H1 (cell line): ENCODE results near the gene HAO2. TPM values are rescaled to one million over a fixed set of nuclear protein-coding genes. Genes with fewer than 3 reads are reported as not detected.

ENCODE experiments used
- CTCF ChIA-PET: fragments of 300-600 bp; sonication (Branson Sonifier 250); formaldehyde crosslinking; loops from one replicate; lab custom pipeline; 2021; ENCODE audit not compliant: partially characterized antibody; lab: Charles Lee
- POLR2A ChIA-PET: fragments of 300-600 bp; sonication (Branson Sonifier 250); formaldehyde crosslinking; loops from one replicate; lab custom pipeline; 2021; ENCODE audit warnings: inconsistent platforms; ENCODE audit not compliant: partially characterized antibody; lab: Charles Lee
- DNase-seq, 2 experiments: peaks; one replicate each; pipeline versions ENCODE4 v3.0.0 to v3.0.0-alpha.2; 2010 to 2022; ENCODE audit warnings: low spot score in 2 of 2, low read depth in 1 of 2, mixed read lengths in 1 of 2
- FAIRE-seq: peaks from 2 replicates; lab custom pipeline; 2011; peaks lifted over from hg19 to GRCh38; lab: Jason Lieb, UNC
- H2AFZ ChIP-seq: 2 replicates; pipeline ENCODE4 v1.8.1; 2012; ENCODE audit warnings: low read length, inconsistent platforms
- H2AK5ac ChIP-seq: 2 replicates; pipeline ENCODE4 v1.6.1; 2013; ENCODE audit warnings: low read depth, low read length
- H2BK120ac ChIP-seq: replicated peaks from 2 replicates; pipeline ENCODE3; 2013; ENCODE audit warnings: low read depth, low read length, inconsistent platforms
- H2BK12ac ChIP-seq: 2 replicates; pipeline ENCODE4 v1.6.1; 2013; ENCODE audit warnings: low read depth, low read length
- H2BK15ac ChIP-seq: 2 replicates; pipeline ENCODE4 v1.6.1; 2013; ENCODE audit warnings: low read length
- H2BK20ac ChIP-seq: 2 replicates; pipeline ENCODE4 v1.6.1; 2013; ENCODE audit warnings: low read length
- H2BK5ac ChIP-seq: 2 replicates; pipeline ENCODE4 v1.6.1; 2013; ENCODE audit warnings: low read depth, low read length
- H3K14ac ChIP-seq: 2 replicates; pipeline ENCODE4 v1.6.1; 2013; ENCODE audit warnings: inconsistent platforms; ENCODE audit not compliant: insufficient read length
- H3K18ac ChIP-seq: 2 replicates; pipeline ENCODE4 v1.6.1; 2013; ENCODE audit warnings: low read length; ENCODE audit errors: extremely low read depth
- H3K23ac ChIP-seq: 2 replicates; pipeline ENCODE4 v1.6.1; 2013; ENCODE audit warnings: inconsistent platforms; ENCODE audit not compliant: insufficient read length
- H3K23me2 ChIP-seq: 2 replicates; pipeline ENCODE4 v1.6.1; 2013; ENCODE audit warnings: low read depth, low read length
- H3K27ac ChIP-seq: 2 replicates; pipeline ENCODE4 v1.6.1; 2011; ENCODE audit warnings: low read depth, low read length, inconsistent platforms
- H3K27me3 ChIP-seq, 4 experiments: replicated peaks in 1 of 4; 1 replicate in 1 of 4; 2 replicates in 3 of 4; pipeline versions ENCODE4 v1.6.1 to v1.8.1; 2011 to 2013; ENCODE audit warnings: low read length in 3 of 4, mild to moderate bottlenecking in 3 of 4, inconsistent platforms in 2 of 4, mixed read lengths in 2 of 4, moderate library complexity in 1 of 4; ENCODE audit not compliant: control insufficient read depth in 3 of 4, insufficient read depth in 3 of 4; ENCODE audit errors: extremely low read depth in 1 of 4
- H3K36me3 ChIP-seq, 4 experiments: 2 replicates each; pipeline versions ENCODE4 v1.6.1 to v1.8.1; 2011 to 2013; ENCODE audit warnings: mild to moderate bottlenecking in 4 of 4, low read length in 3 of 4, moderate library complexity in 2 of 4, control low read depth in 1 of 4, inconsistent platforms in 1 of 4; ENCODE audit not compliant: insufficient read depth in 4 of 4, control insufficient read depth in 2 of 4
- H3K4ac ChIP-seq: replicated peaks from 2 replicates; pipeline ENCODE3; 2013; ENCODE audit warnings: low read length, low read depth, mixed read lengths, inconsistent platforms; ENCODE audit not compliant: insufficient read length
- H3K4me1 ChIP-seq, 4 experiments: replicated peaks in 1 of 4; 1 replicate in 1 of 4; 2 replicates in 3 of 4; pipeline versions ENCODE4 v1.6.1 to v1.8.1; 2011 to 2013; ENCODE audit warnings: low read length in 3 of 4, inconsistent platforms in 2 of 4, mixed read lengths in 1 of 4; ENCODE audit not compliant: insufficient read depth in 4 of 4, control insufficient read depth in 3 of 4
- H3K4me2 ChIP-seq, 2 experiments: 2 replicates each; pipeline versions ENCODE4 v1.6.1 to v1.8.1; 2011 to 2013; ENCODE audit warnings: low read depth in 2 of 2, low read length in 2 of 2, control low read depth in 1 of 2, inconsistent platforms in 1 of 2, mild to moderate bottlenecking in 1 of 2; ENCODE audit not compliant: insufficient read depth in 1 of 2
- H3K4me3 ChIP-seq, 4 experiments: fragments of 200-600, 300-600 bp in 1 of 4; sonication (generic), shearing (Covaris generic), sonication (Bioruptor Twin) in 1 of 4; 2 replicates each; pipeline versions ENCODE4 v1.5.1 to v1.8.1; 2011 to 2016; ENCODE audit warnings: low read length in 4 of 4, low read depth in 3 of 4, control low read depth in 2 of 4, inconsistent platforms in 2 of 4, mild to moderate bottlenecking in 2 of 4, mixed read lengths in 1 of 4, moderate library complexity in 1 of 4; ENCODE audit not compliant: insufficient read depth in 2 of 4; ENCODE audit errors: extremely low read depth in 1 of 4
- H3K56ac ChIP-seq: replicated peaks from 2 replicates; pipeline ENCODE3; 2013; ENCODE audit warnings: low read depth, mild to moderate bottlenecking, mixed read lengths, low read length, inconsistent platforms; ENCODE audit not compliant: insufficient read length
- H3K79me1 ChIP-seq: 2 replicates; pipeline ENCODE4 v1.6.1; 2013; ENCODE audit warnings: low read depth, low read length, control low read depth
- H3K79me2 ChIP-seq, 2 experiments: 2 replicates each; pipeline versions ENCODE4 v1.6.1 to v1.8.1; 2012 to 2013; ENCODE audit warnings: low read length in 2 of 2, mild to moderate bottlenecking in 2 of 2, inconsistent platforms in 1 of 2; ENCODE audit not compliant: insufficient read depth in 2 of 2, control insufficient read depth in 1 of 2
- H3K9ac ChIP-seq, 4 experiments: replicated peaks in 1 of 4; 1 replicate in 1 of 4; 2 replicates in 3 of 4; pipeline versions ENCODE4 v1.6.1 to v1.8.1; 2011 to 2013; ENCODE audit warnings: low read depth in 3 of 4, low read length in 3 of 4, control low read depth in 2 of 4, mild to moderate bottlenecking in 2 of 4, moderate library complexity in 2 of 4, inconsistent platforms in 1 of 4; ENCODE audit errors: extremely low read depth in 1 of 4
- H3K9me3 ChIP-seq, 2 experiments: 2 replicates each; pipeline versions ENCODE4 v1.6.1 to v1.8.1; 2012 to 2013; ENCODE audit warnings: mild to moderate bottlenecking in 2 of 2, moderate library complexity in 2 of 2, control low read depth in 1 of 2, inconsistent platforms in 1 of 2, low read depth in 1 of 2, low read length in 1 of 2, mixed read lengths in 1 of 2; ENCODE audit not compliant: insufficient read depth in 2 of 2
- H4K20me1 ChIP-seq, 2 experiments: replicated peaks in 1 of 2; 2 replicates each; pipeline versions ENCODE3 to v1.8.1; 2011 to 2013; ENCODE audit warnings: inconsistent platforms in 2 of 2, low read length in 2 of 2, mild to moderate bottlenecking in 1 of 2; ENCODE audit not compliant: insufficient read depth in 2 of 2, control insufficient read depth in 1 of 2
- H4K5ac ChIP-seq: 2 replicates; pipeline ENCODE4 v1.6.1; 2013; ENCODE audit warnings: low read length, low read depth, mixed read lengths, inconsistent platforms; ENCODE audit not compliant: insufficient read length
- H4K8ac ChIP-seq: 2 replicates; pipeline ENCODE4 v1.8.0; 2013; ENCODE audit warnings: mild to moderate bottlenecking, moderate library complexity, low read length, inconsistent platforms; ENCODE audit not compliant: insufficient read depth; ENCODE audit errors: extremely low read depth
- H4K91ac ChIP-seq: replicated peaks from 2 replicates; pipeline ENCODE3; 2013; ENCODE audit warnings: low read length, mixed read lengths, inconsistent platforms; ENCODE audit not compliant: insufficient read length
- NRF1 ChIP-seq: IDR thresholded peaks from 2 replicates; pipeline ENCODE4 v1.6.1; 2011; ENCODE audit warnings: mild to moderate bottlenecking, low read depth, low read length, improper control_type of control experiment
- POLR2A ChIP-seq, 2 experiments: IDR thresholded peaks; 1 replicate in 1 of 2; 2 replicates in 1 of 2; pipeline ENCODE4 v1.6.1; 2011; ENCODE audit warnings: low read depth in 2 of 2, low read length in 2 of 2, mild to moderate bottlenecking in 2 of 2; ENCODE audit errors: control extremely low read depth in 1 of 2
- RNF2 ChIP-seq: fragments of 200-900, 300-1000 bp; sonication (generic); IDR thresholded peaks from 2 replicates; pipeline ENCODE4 v1.7.1; 2016; ENCODE audit warnings: borderline replicate concordance, low read depth, mild to moderate bottlenecking, antibody characterized with exemption, low read length; ENCODE audit not compliant: poor library complexity, severe bottlenecking; ENCODE audit errors: missing control alignments
- WGBS, 2 experiments: shearing (Covaris generic) in 1 of 2; methylation state at CpG; one replicate each; pipeline versions ENCODE4 v1.1.6 to v1.1.7; 2013 to 2015; ENCODE audit warnings: low lambda C conversion rate in 2 of 2, mixed read lengths in 2 of 2, inconsistent platforms in 1 of 2, low coverage in 1 of 2, missing lambda C conversion rate in 1 of 2; ENCODE audit not compliant: insufficient replicate concordance in 2 of 2, insufficient coverage in 1 of 2, insufficient read length in 1 of 2; ENCODE audit errors: extremely low coverage in 1 of 2, missing lambda C conversion rate in 1 of 2; 5-methylcytosine and 5-hydroxymethylcytosine counted together
- polyA plus RNA-seq, 7 experiments: library from polyadenylated mRNA; depleted of rRNA in 3 of 7; stranded (reverse) in 5 of 7; unstranded in 2 of 7; fragments of >200 nt in 5 of 7; fragments of 200-250 nt in 2 of 7; gene quantifications; 1 replicate in 5 of 7; 2 replicates in 1 of 7; 4 replicates in 1 of 7; pipeline versions ENCODE4 v1.2.1 to v1.2.3, GENCODE V29; 2011 to 2013; ENCODE audit warnings: missing spikeins in 2 of 7, mixed read lengths in 2 of 7
- total RNA-seq: library from RNA; stranded (reverse); fragmentation: NEBNext Ultra II Directional; extraction: Animal tissue kit (Norgen Biotek cat#: 25700); gene quantifications from 2 replicates; pipeline ENCODE4 v1.2.1, GENCODE V29; 2021
- TF ChIP-seq, protein P1 (sequence below), 3 experiments: IDR thresholded peaks; 1 replicate in 2 of 3; 2 replicates in 1 of 3; pipeline versions ENCODE4 v1.5.1 to v1.6.1; 2011; ENCODE audit warnings: low read length in 3 of 3, mild to moderate bottlenecking in 3 of 3, inconsistent platforms in 2 of 3, low read depth in 1 of 3, moderate library complexity in 1 of 3; ENCODE audit not compliant: insufficient read depth in 1 of 3; ENCODE audit errors: control extremely low read depth in 1 of 3

Gene HAO2
- total and polyA plus RNA-seq, 2 of the 8 experiments (the other 6 are each of a cell fraction or from before 2014, with no cell fraction given): not detected

DNA sequence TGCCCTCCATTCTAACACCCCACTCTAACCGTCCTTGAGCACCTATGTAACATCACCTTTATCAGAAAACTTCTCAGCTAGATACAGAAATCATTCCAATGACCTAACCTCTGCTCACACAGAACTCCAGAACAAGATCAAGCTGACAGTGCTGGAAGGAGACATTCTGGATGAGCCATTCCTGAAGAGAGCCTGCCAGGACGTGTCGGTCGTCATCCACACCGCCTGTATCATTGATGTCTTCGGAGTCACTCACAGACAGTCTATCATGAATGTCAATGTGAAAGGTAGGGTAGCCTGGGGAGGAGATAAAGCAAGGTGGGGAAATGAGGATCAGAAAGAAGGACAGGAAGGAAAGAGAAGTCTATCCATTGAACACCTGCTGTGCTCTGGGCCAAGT lies 74.2 kb downstream of the HAO2 start:
- 94% methylated on average over 6 of the region's 6 CpGs; no CpG with 5 or more reads in 1 of the 2 experiments for WGBS, 2 experiments
- no peaks in the 10 kb centered on the region; the same call in 1 of the 2 replicates for H3K23me2 ChIP-seq
- no peak for FAIRE-seq

More for the DNA sequence above, 74.2 kb downstream of the HAO2 start:
- Histone ChIP-seq H3K79me2 (no peaks in the 10 kb centered on the region), H4K8ac (no peak overlapping the region), H3K79me1 (no peaks in the 10 kb centered on the region), H3K4ac (no peak overlapping the region), H2BK20ac (no peak overlapping the region), H4K91ac (no peak overlapping the region), H3K36me3 (no peaks in the 10 kb centered on the region)
- CTCF ChIA-PET: no interaction called here
- DNase-seq: no peak
- TF ChIP-seq, protein P1, sequence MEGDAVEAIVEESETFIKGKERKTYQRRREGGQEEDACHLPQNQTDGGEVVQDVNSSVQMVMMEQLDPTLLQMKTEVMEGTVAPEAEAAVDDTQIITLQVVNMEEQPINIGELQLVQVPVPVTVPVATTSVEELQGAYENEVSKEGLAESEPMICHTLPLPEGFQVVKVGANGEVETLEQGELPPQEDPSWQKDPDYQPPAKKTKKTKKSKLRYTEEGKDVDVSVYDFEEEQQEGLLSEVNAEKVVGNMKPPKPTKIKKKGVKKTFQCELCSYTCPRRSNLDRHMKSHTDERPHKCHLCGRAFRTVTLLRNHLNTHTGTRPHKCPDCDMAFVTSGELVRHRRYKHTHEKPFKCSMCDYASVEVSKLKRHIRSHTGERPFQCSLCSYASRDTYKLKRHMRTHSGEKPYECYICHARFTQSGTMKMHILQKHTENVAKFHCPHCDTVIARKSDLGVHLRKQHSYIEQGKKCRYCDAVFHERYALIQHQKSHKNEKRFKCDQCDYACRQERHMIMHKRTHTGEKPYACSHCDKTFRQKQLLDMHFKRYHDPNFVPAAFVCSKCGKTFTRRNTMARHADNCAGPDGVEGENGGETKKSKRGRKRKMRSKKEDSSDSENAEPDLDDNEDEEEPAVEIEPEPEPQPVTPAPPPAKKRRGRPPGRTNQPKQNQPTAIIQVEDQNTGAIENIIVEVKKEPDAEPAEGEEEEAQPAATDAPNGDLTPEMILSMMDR (IDR thresholded peaks at IDR 0.05; ENCODE audit: control extremely low read depth in 1 of 3, insufficient read depth in 1 of 3, low read depth in 1 of 3, low read length in 3 of 3): no peak
- no peak for TF ChIP-seq POLR2A (IDR thresholded peaks at IDR 0.05; ENCODE audit: control extremely low read depth in 1 of 2, low read depth in 2 of 2, low read length in 2 of 2)
- no peak for TF ChIP-seq NRF1
- TF ChIP-seq RNF2: no peak
- TF ChIP-seq, all 59 proteins: peak for 0
- H3K14ac ChIP-seq: no peak overlapping the region
- no peak overlapping the region for H3K23ac ChIP-seq
- POLR2A ChIA-PET: no interaction called here
- H3K4me2 ChIP-seq: no peak overlapping the region
- H2BK5ac ChIP-seq: no peak overlapping the region
- no peaks in the 10 kb centered on the region for H3K4me1 ChIP-seq
- H3K27ac ChIP-seq: no peak overlapping the region
- H3K27me3 ChIP-seq: peaks cover 0 to 1% (median 0%) of the 10 kb centered on the region in 4 experiments; a peak in 1 of 7 replicates
- H3K4me3 ChIP-seq: no peak overlapping the region
- H2BK12ac ChIP-seq: no peak overlapping the region
- no peak overlapping the region for H3K18ac ChIP-seq
- no peak overlapping the region for H2AK5ac ChIP-seq
- no peak overlapping the region for H4K5ac ChIP-seq
- no peaks in the 10 kb centered on the region for H3K9me3 ChIP-seq
- H2BK120ac ChIP-seq: no peak overlapping the region
- no peak overlapping the region for H2BK15ac ChIP-seq
- H3K56ac ChIP-seq: no peak overlapping the region
- no peak overlapping the region for H2AFZ ChIP-seq
- H4K20me1 ChIP-seq: no peaks in the 10 kb centered on the region
- no peak overlapping the region for H3K9ac ChIP-seq
